Endothelial cell of umbilical vein (primary cell): ENCODE results near the gene NEK6. TPM values are rescaled to one million over a fixed set of nuclear protein-coding genes. Genes with fewer than 3 reads are reported as not detected.

Experiments
- BruUV-seq: library from RNA; stranded (reverse); fragments of 400-500 nt; replicated peaks from 2 replicates; lab custom pipeline; 2021; lab: Mats Ljungman, UMichigan
- CTCF ChIA-PET: fragments of 300-600, 350-600 bp; sonication (Branson Sonifier 250); formaldehyde crosslinking; loops from one replicate; lab custom pipeline; 2021; ENCODE audit warnings: antibody characterized with exemption, inconsistent platforms; lab: Charles Lee
- POLR2A ChIA-PET: fragments of 300-600, 350-600 bp; sonication (Branson Sonifier 250); formaldehyde crosslinking; loops from one replicate; lab custom pipeline; 2021; ENCODE audit warnings: antibody characterized with exemption, inconsistent platforms; lab: Charles Lee
- DNase-seq: peaks from one replicate; pipeline ENCODE4 v3.0.0-alpha.2; 2011; ENCODE audit warnings: low read depth, low spot score
- FAIRE-seq: peaks from 2 replicates; lab custom pipeline; 2011; peaks lifted over from hg19 to GRCh38; lab: Jason Lieb, UNC
- H2AFZ ChIP-seq: 2 replicates; pipeline ENCODE4 v1.6.0; 2012; ENCODE audit warnings: low read depth, low read length, control low read depth, inconsistent platforms
- H3K27ac ChIP-seq: 2 replicates; pipeline ENCODE4 v1.5.1; 2011; ENCODE audit warnings: low read depth, mild to moderate bottlenecking, control low read depth, low read length, moderate library complexity; ENCODE audit not compliant: insufficient read depth
- H3K27me3 ChIP-seq, 2 experiments: 2 replicates each; pipeline versions ENCODE4 v1.6.0 to v1.6.1; 2011; ENCODE audit warnings: low read length in 2 of 2, mixed read lengths in 1 of 2; ENCODE audit not compliant: control insufficient read depth in 2 of 2, insufficient read depth in 2 of 2
- H3K36me3 ChIP-seq, 2 experiments: 2 replicates in 1 of 2; 3 replicates in 1 of 2; pipeline ENCODE4 v1.5.1; 2011; ENCODE audit warnings: low read length in 2 of 2, mild to moderate bottlenecking in 1 of 2, moderate library complexity in 1 of 2; ENCODE audit not compliant: control insufficient read depth in 2 of 2, insufficient read depth in 2 of 2; ENCODE audit errors: extremely low read depth in 1 of 2
- H3K4me1 ChIP-seq: 3 replicates; pipeline ENCODE4 v1.5.1; 2011; ENCODE audit warnings: mild to moderate bottlenecking, low read length; ENCODE audit not compliant: control insufficient read depth, insufficient read depth; ENCODE audit errors: extremely low read depth
- H3K4me2 ChIP-seq: 2 replicates; pipeline ENCODE4 v1.6.1; 2011; ENCODE audit warnings: low read length, control low read depth, mixed read lengths; ENCODE audit not compliant: insufficient read depth
- H3K4me3 ChIP-seq, 3 experiments: fragments of 200-600 bp in 1 of 3; sonication (generic), shearing (Covaris generic) in 1 of 3; replicated peaks in 1 of 3; 2 replicates each; pipeline ENCODE4 v1.5.1; 2011 to 2016; ENCODE audit warnings: control low read depth in 3 of 3, low read length in 3 of 3, mild to moderate bottlenecking in 2 of 3, inconsistent platforms in 1 of 3, low read depth in 1 of 3, moderate library complexity in 1 of 3; ENCODE audit not compliant: insufficient read depth in 1 of 3
- H3K79me2 ChIP-seq: 2 replicates; pipeline ENCODE4 v1.6.0; 2012; ENCODE audit warnings: low read length, inconsistent platforms; ENCODE audit not compliant: control insufficient read depth, insufficient read depth
- H3K9ac ChIP-seq: replicated peaks from 2 replicates; pipeline ENCODE3; 2011; ENCODE audit warnings: low read length, control low read depth; ENCODE audit not compliant: insufficient read depth; ENCODE audit errors: extremely low read depth
- H3K9me1 ChIP-seq: replicated peaks from 3 replicates; pipeline ENCODE4 v1.6.0; 2011; ENCODE audit warnings: mild to moderate bottlenecking, low read length; ENCODE audit not compliant: control insufficient read depth, insufficient read depth; ENCODE audit errors: extremely low read depth
- H3K9me3 ChIP-seq: replicated peaks from 2 replicates; pipeline ENCODE4 v1.5.1; 2012; ENCODE audit warnings: low read length, inconsistent platforms; ENCODE audit not compliant: control insufficient read depth, insufficient read depth
- H4K20me1 ChIP-seq: replicated peaks from 2 replicates; pipeline ENCODE3; 2011; ENCODE audit warnings: mild to moderate bottlenecking, low read length; ENCODE audit not compliant: control insufficient read depth, insufficient read depth; ENCODE audit errors: extremely low read depth
- EZH2 ChIP-seq: IDR thresholded peaks from 2 replicates; pipeline ENCODE4 v1.6.1; 2012; ENCODE audit warnings: borderline replicate concordance, low read depth, mild to moderate bottlenecking, moderate library complexity, low read length, inconsistent platforms; ENCODE audit not compliant: severe bottlenecking
- FOS ChIP-seq: IDR thresholded peaks from 2 replicates; pipeline ENCODE4 v1.6.1; 2011; ENCODE audit warnings: mild to moderate bottlenecking, low read length, moderate library complexity, borderline replicate concordance; ENCODE audit not compliant: insufficient read depth
- MAX ChIP-seq: IDR thresholded peaks from 2 replicates; pipeline ENCODE4 v1.6.1; 2011; ENCODE audit not compliant: insufficient read depth, insufficient read length
- MYC ChIP-seq: IDR thresholded peaks from one replicate; pipeline ENCODE4 v1.6.1; 2011; ENCODE audit warnings: mild to moderate bottlenecking, low read depth, low read length
- POLR2A ChIP-seq: IDR thresholded peaks from 2 replicates; pipeline ENCODE4 v1.6.1; 2012; ENCODE audit warnings: low read depth, mild to moderate bottlenecking, control low read depth, low read length
- POLR2AphosphoS5 ChIP-seq: IDR thresholded peaks from 2 replicates; pipeline ENCODE4 v1.6.1; 2012; ENCODE audit warnings: low read depth, mild to moderate bottlenecking, control low read depth, low read length, moderate library complexity; ENCODE audit not compliant: insufficient read depth
- dilution Hi-C: fragments of 300-500 bp; cut with MboI; formaldehyde crosslinking; loops from one replicate; pipeline ENCODE4 v1.15.0; 2019; ENCODE audit warnings: low sequenced_read_pairs; ENCODE audit not compliant: extremely low pct_ligation_motif_present
- intact Hi-C: fragments of 100-400 bp; cut with micrococcal nuclease; formaldehyde crosslinking; loops from one replicate; pipeline ENCODE4 v1.10.0; 2022
- polyA plus RNA-seq, 4 experiments: library from polyadenylated mRNA; depleted of rRNA in 3 of 4; stranded (reverse) in 3 of 4; unstranded in 1 of 4; fragments of >200 nt; gene quantifications; 2 replicates each; pipeline versions ENCODE4 v1.2.1 to v1.2.3, GENCODE V29; 2011 to 2012; ENCODE audit warnings: missing spikeins in 1 of 4
- total RNA-seq: library from RNA; stranded (reverse); gene quantifications from 2 replicates; pipeline ENCODE4 v1.2.3, GENCODE V29; 2021
- TF ChIP-seq, protein P1 (sequence below), 2 donors: IDR thresholded peaks; 1 replicate in 1 of 2; 2 replicates in 1 of 2; pipeline ENCODE4 v1.5.1; 2011; ENCODE audit warnings: low read length in 2 of 2, mild to moderate bottlenecking in 2 of 2, moderate library complexity in 2 of 2, control low read depth in 1 of 2, inconsistent platforms in 1 of 2, low read depth in 1 of 2; ENCODE audit not compliant: insufficient read depth in 1 of 2; ENCODE audit errors: extremely low read depth in 1 of 2

Gene NEK6
- total and polyA plus RNA-seq, 2 donors (not counting 3 experiments of a cell fraction or from before 2014, with no cell fraction given), result 64.3 to 67.1 TPM

DNA sequence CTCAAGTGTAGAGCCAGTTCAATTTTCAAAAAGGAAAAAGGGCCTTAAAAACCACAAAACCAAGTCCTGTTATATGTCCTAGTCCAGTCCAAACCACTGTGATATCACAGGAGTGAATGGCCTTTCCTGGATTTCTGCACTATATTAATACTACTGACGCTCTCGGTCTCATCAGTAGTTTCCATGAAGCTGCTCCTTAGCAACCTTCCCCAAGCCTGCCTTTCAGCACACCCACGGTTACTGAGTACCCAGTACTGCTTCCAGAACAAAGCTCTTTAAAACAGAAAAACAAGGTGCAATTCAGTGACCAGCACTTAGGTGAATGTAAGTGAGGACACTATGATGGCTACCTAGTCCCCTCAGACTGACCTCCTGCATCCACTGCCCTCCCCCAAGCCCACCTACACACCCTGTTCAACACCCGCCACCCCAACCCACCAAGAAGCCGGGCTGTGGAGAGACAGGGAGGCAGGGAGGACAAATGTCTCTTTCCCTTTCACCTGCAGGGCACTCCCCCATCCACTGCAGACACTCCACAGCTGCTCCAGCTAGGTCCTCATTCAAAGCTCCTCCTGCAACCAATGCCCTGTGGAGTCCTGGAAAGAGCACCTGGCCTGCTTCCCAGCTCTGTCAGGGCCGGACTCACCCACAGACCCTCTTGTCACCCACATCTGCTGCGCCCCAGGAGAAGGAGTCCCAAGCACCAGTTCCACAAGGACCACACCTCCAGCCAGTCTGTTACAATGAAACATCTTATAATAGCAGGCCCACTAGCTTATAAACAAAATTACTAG, 131.6 kb downstream of the NEK6 start:
- POLR2A ChIA-PET, result no interaction called here
- H3K36me3 ChIP-seq, result peaks cover 2% of the 10 kb centered on the region in 2 experiments
- CTCF ChIA-PET, result interaction anchor here (1.0 to 6.4 kb wide), 4 partner anchors 11 to 262 kb away, joined by 3 to 62 read pairs (median 23); no protein-coding TSS in a partner anchor
- H3K27me3 ChIP-seq, result no peaks in the 10 kb centered on the region
- H3K4me1 ChIP-seq, result peaks cover 34% of the 10 kb centered on the region
- H3K9me1 ChIP-seq, result no peaks in the 10 kb centered on the region
- intact Hi-C loops, result no loop called here
- DNase-seq (no peak), FAIRE-seq (no peak)
- no peak overlapping the region for H3K9ac ChIP-seq
- BruUV-seq, result no TSS peak
- H3K4me2 ChIP-seq, result no peak overlapping the region
- H3K79me2 ChIP-seq, result peaks cover 90% of the 10 kb centered on the region
- dilution Hi-C loops, result no loop called here
- no peak for TF ChIP-seq EZH2
- TF ChIP-seq, protein P1, sequence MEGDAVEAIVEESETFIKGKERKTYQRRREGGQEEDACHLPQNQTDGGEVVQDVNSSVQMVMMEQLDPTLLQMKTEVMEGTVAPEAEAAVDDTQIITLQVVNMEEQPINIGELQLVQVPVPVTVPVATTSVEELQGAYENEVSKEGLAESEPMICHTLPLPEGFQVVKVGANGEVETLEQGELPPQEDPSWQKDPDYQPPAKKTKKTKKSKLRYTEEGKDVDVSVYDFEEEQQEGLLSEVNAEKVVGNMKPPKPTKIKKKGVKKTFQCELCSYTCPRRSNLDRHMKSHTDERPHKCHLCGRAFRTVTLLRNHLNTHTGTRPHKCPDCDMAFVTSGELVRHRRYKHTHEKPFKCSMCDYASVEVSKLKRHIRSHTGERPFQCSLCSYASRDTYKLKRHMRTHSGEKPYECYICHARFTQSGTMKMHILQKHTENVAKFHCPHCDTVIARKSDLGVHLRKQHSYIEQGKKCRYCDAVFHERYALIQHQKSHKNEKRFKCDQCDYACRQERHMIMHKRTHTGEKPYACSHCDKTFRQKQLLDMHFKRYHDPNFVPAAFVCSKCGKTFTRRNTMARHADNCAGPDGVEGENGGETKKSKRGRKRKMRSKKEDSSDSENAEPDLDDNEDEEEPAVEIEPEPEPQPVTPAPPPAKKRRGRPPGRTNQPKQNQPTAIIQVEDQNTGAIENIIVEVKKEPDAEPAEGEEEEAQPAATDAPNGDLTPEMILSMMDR (IDR thresholded peaks at IDR 0.05; ENCODE audit: extremely low read depth in 1 of 2, insufficient read depth in 1 of 2, low read depth in 1 of 2, low read length in 2 of 2), result no peak
- TF ChIP-seq FOS, result no peak
- no peak for TF ChIP-seq POLR2A
- TF ChIP-seq MAX, result no peak
- no peak for TF ChIP-seq POLR2AphosphoS5
- TF ChIP-seq MYC, result no peak
- H4K20me1 ChIP-seq, result peaks cover 9% of the 10 kb centered on the region
- H3K9me3 ChIP-seq, result no peaks in the 10 kb centered on the region
- no peak overlapping the region for H3K27ac ChIP-seq
- H2AFZ ChIP-seq, result no peak overlapping the region
- no peak overlapping the region for H3K4me3 ChIP-seq
